Stomach (tissue), 9 donors: ENCODE data around the gene CLEC16A. TPM values are rescaled to one million over a fixed set of nuclear protein-coding genes. Genes with fewer than 3 reads are reported as not detected.

Experiments used
- DNase-seq, 2 donors: peaks; one replicate each; pipeline versions ENCODE4 v3.0.0 to v3.0.0-alpha.2; 2013 to 2019
- H3K27ac ChIP-seq, 5 donors: fragments of 200-600 bp in 4 of 5; sonication (generic) in 4 of 5; one replicate each; pipeline ENCODE4 v1.5.1; 2013 to 2019; ENCODE audit warnings: mild to moderate bottlenecking in 1 of 5, moderate library complexity in 1 of 5
- H3K27me3 ChIP-seq, 3 donors: fragments of 200-600 bp; sonication (generic); one replicate each; pipeline ENCODE4 v1.5.1; 2017 to 2019; ENCODE audit warnings: mixed run types in 1 of 3
- H3K36me3 ChIP-seq, 4 donors: fragments of 200-600 bp; sonication (generic); 1 replicate in 3 of 4; 2 replicates in 1 of 4; pipeline ENCODE4 v1.5.1; 2016 to 2019
- H3K4me1 ChIP-seq, 4 donors: fragments of 200-600 bp; sonication (generic); one replicate each; pipeline ENCODE4 v1.5.1; 2016 to 2019
- H3K4me3 ChIP-seq, 4 donors: fragments of 200-600 bp; sonication (generic) in 3 of 4; one replicate each; pipeline ENCODE4 v1.5.1; 2016 to 2019; ENCODE audit warnings: mild to moderate bottlenecking in 1 of 4
- H3K9me3 ChIP-seq, 4 donors: fragments of 200-600 bp; sonication (generic); one replicate each; pipeline ENCODE4 v1.5.1; 2016 to 2019
- EP300 ChIP-seq: sonication (generic); formaldehyde crosslinking; IDR thresholded peaks from one replicate; pipeline ENCODE4 v1.6.1; 2017; ENCODE audit warnings: antibody characterized with exemption
- POLR2A ChIP-seq, 4 donors: fragments of 450-650 bp; IDR thresholded peaks; one replicate each; pipeline ENCODE4 v1.6.1; 2016; ENCODE audit warnings: antibody characterized with exemption in 4 of 4, control low read depth in 2 of 4, mild to moderate bottlenecking in 1 of 4, moderate library complexity in 1 of 4
- POLR2AphosphoS5 ChIP-seq, 3 donors: sonication (generic); formaldehyde crosslinking; IDR thresholded peaks; one replicate each; pipeline ENCODE4 v1.6.1; 2016; ENCODE audit warnings: antibody characterized with exemption in 3 of 3
- WGBS, 5 donors: extraction: QIAGEN DNeasy Blood & Tissue Kit in 3 of 5; methylation state at CpG; one replicate each; pipeline versions ENCODE4 v1.1.5 to v1.1.7; 2013 to 2018; 5-methylcytosine and 5-hydroxymethylcytosine counted together
- intact Hi-C: fragments of 100-400 bp; cut with DNase I; formaldehyde crosslinking; loops from one replicate; pipeline ENCODE4 v1.15.1; 2023; ENCODE audit warnings: low total_unique reads
- polyA plus RNA-seq, 3 donors: library from polyadenylated mRNA; stranded (reverse); fragments of 200-250 nt; gene quantifications; one replicate each; pipeline ENCODE4 v1.2.3, GENCODE V29; 2013
- total RNA-seq, 5 donors: library from RNA; depleted of rRNA; stranded (reverse); fragments of >200 nt; gene quantifications; one replicate each; pipeline versions ENCODE4 v1.1.0 to v1.2.3, GENCODE V29; 2014 to 2016
- TF ChIP-seq, protein P1 (sequence below), 7 experiments: fragments of 450-650 bp in 4 of 7; fragments of 200-600 bp in 3 of 7; sonication (generic) in 3 of 7; IDR thresholded peaks; one replicate each; pipeline ENCODE4 v1.5.1; 2016 to 2019; ENCODE audit warnings: antibody characterized with exemption in 7 of 7, control low read depth in 2 of 7, mild to moderate bottlenecking in 1 of 7
- donor health status: healthy with polysubstance abuse.
- donor health status: Bipolar disorder and iron deficiency.
- donor health status: healthy.

The CLEC16A gene
- total and polyA plus RNA-seq, 8 donors = 5.8 to 176 (median 21.8) TPM

DNA sequence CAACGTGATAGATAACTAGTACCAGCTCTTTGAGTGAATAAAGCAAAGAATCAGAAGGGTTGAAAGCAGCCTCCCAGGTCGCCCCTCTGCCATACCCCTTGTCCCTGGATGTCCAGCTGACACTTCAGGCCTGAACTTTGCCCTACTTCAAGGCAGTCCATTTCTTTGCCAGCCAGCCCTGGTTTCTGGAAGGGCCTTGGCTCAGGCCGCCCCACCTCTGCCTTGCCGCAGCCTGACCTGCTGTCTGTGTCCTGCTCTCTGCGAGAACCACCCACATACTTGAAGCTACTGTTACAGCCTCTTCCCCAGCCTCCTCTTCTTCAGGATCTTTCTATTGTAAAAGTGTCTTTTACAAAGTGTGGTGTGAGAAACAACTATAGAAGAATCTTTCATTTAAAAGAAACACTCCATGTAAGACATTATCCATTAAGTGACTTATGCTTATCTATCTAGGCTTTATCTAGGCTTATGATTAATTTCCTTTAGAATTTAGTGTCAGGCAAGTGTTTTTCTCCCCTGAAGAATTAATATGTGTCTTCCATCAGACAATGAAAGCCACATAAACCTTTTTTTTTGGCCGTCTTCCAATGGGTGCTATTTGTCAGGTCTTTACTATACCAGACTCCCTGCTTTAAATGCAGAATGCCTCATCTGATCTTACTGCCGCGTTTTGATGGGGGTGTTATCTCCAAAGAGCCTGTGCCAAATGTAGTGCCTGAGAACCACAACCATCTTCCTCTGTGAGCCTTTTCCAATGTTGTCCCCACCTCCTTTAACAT is 177.7 kb downstream of the CLEC16A start:
- TF ChIP-seq POLR2AphosphoS5 (IDR thresholded peaks at IDR 0.05) = no peak
- TF ChIP-seq EP300 = no peak
- TF ChIP-seq, protein P1, sequence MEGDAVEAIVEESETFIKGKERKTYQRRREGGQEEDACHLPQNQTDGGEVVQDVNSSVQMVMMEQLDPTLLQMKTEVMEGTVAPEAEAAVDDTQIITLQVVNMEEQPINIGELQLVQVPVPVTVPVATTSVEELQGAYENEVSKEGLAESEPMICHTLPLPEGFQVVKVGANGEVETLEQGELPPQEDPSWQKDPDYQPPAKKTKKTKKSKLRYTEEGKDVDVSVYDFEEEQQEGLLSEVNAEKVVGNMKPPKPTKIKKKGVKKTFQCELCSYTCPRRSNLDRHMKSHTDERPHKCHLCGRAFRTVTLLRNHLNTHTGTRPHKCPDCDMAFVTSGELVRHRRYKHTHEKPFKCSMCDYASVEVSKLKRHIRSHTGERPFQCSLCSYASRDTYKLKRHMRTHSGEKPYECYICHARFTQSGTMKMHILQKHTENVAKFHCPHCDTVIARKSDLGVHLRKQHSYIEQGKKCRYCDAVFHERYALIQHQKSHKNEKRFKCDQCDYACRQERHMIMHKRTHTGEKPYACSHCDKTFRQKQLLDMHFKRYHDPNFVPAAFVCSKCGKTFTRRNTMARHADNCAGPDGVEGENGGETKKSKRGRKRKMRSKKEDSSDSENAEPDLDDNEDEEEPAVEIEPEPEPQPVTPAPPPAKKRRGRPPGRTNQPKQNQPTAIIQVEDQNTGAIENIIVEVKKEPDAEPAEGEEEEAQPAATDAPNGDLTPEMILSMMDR (IDR thresholded peaks at IDR 0.05) = no peak
- no peak for TF ChIP-seq POLR2A (IDR thresholded peaks at IDR 0.05)
- Histone ChIP-seq H3K4me1 (peaks cover 0 to 7% (median 0%) of the 10 kb centered on the region in 4 donors), H3K27me3 (no peaks in the 10 kb centered on the region), H3K27ac (peak overlapping the region in 1 of 5 donors; percentile 25), H3K9me3 (no peaks in the 10 kb centered on the region), H3K36me3 (peaks cover 27 to 61% (median 54%) of the 10 kb centered on the region in 4 donors), H3K4me3 (no peak overlapping the region)
- DNase-seq = no peak
- 69 to 89% (median 82%) methylated on average over 8 of the region's 8 CpGs for WGBS, 5 donors
- intact Hi-C loops = loop anchor here (10.0 kb wide), 1 partner anchor 133 kb away; the partner anchor contains the start of gene SOCS1

DNA sequence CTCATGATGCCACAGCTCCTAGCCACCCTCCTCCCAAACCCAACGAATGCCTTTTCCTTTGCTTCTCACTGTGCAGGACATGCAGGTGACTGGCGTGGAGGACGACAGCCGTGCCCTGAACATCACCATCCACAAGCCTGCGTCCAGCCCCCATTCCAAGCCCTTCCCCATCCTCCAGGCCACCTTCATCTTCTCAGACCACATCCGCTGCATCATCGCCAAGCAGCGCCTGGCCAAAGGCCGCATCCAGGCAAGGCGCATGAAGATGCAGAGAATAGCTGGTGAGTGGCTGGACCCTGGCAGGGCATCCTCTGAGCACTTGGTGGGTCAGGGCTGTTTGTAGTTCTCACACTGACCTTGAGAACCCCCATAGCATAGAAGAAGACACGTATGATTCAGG is 179.3 kb downstream of the CLEC16A start:
- 93 to 98% (median 96%) methylated on average over 11 of the region's 11 CpGs for WGBS, 5 donors
- no peak overlapping the region for H3K4me3 ChIP-seq
- no peak overlapping the region for H3K27ac ChIP-seq
- TF ChIP-seq POLR2AphosphoS5 (IDR thresholded peaks at IDR 0.05) (no peak), POLR2A (IDR thresholded peaks at IDR 0.05) (no peak), EP300 (no peak)
- TF ChIP-seq, protein P1 (IDR thresholded peaks at IDR 0.05) = no peak
- DNase-seq = no peak
- H3K9me3 ChIP-seq = no peaks in the 10 kb centered on the region
- H3K27me3 ChIP-seq = no peaks in the 10 kb centered on the region
- intact Hi-C loops = loop anchor here (10.0 kb wide), 1 partner anchor 131 kb away; the partner anchor contains the start of gene SOCS1
- peaks cover 27 to 65% (median 54%) of the 10 kb centered on the region in 4 donors for H3K36me3 ChIP-seq
- H3K4me1 ChIP-seq = peaks cover 7 to 19% (median 12%) of the 10 kb centered on the region in 4 donors

DNA sequence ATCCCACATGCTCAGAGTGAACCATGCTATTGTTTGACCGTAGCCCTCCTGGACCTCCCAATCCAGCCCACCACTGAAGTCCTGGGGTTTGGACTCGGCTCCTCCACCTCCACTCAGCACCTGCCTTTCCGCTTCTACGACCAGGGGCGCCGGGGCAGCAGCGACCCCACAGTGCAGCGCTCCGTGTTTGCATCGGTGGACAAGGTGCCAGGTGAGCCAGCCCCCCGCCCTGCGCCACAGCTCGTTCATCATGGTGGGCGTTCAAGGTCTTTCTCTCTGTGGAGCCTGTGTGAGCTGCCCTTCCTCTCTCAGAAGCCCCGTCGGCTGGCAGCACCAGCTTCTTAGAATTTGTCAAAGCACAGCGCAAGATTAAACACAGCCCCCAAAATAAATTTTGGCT is 181.6 kb downstream of the CLEC16A start:
- intact Hi-C loops = loop anchor here (10.0 kb wide), 1 partner anchor 129 kb away; the partner anchor contains the start of gene SOCS1
- H3K27me3 ChIP-seq = no peaks in the 10 kb centered on the region

DNA sequence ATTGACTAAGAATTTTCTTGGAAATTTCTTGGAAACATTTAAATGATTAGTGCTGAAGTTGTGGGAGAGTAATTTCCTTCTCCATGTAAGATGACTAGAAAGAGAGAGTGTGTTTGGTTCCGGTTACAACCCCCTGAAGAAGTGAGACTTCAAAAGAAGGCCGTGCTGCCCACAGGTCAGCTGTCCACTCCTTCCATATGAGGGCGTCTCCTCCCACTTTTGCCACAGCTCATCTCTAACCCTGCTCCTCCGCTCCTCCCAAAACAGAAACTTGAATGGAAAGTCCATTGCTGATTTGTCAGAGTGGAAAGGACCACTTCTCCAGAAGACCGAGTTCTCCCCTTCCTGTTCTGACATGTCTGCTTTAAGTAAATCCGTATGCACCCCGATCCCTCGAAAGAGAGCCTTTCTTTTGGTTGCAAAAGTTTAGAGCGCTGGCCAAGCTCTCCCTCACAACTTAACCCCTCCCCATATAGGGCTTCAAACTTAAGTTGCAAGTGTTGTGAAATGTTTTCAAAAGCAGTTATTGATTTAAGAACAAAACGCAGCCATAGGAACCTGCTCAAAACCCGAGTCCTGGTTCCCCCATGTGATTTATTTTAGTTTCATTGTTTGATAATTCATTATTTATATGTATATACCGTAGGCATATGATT is 182.2 kb downstream of the CLEC16A start:
- peaks cover 8 to 46% (median 30%) of the 10 kb centered on the region in 4 donors for H3K4me1 ChIP-seq
- no peak overlapping the region for H3K4me3 ChIP-seq
- no peak for TF ChIP-seq EP300
- TF ChIP-seq, protein P1 (IDR thresholded peaks at IDR 0.05) = no peak
- H3K36me3 ChIP-seq = peaks cover 27 to 52% (median 41%) of the 10 kb centered on the region in 4 donors
- no peaks in the 10 kb centered on the region for H3K9me3 ChIP-seq
- no peak overlapping the region for H3K27ac ChIP-seq
- DNase-seq = no peak
- H3K27me3 ChIP-seq = no peaks in the 10 kb centered on the region
- WGBS, 5 donors = 85 to 91% (median 88%) methylated on average over 12 of the region's 12 CpGs
- intact Hi-C loops = loop anchor here (10.0 kb wide), 1 partner anchor 128 kb away; the partner anchor contains the start of gene SOCS1

More for the DNA sequence above, 181.6 kb downstream of the CLEC16A start:
- DNase-seq = no peak
- 91 to 97% (median 94%) methylated on average over 17 of the region's 17 CpGs for WGBS, 5 donors
- Histone ChIP-seq H3K9me3 (no peaks in the 10 kb centered on the region), H3K36me3 (peaks cover 27 to 57% (median 46%) of the 10 kb centered on the region in 4 donors), H3K4me3 (no peak overlapping the region), H3K4me1 (peaks cover 8 to 40% (median 27%) of the 10 kb centered on the region in 4 donors), H3K27ac (no peak overlapping the region)
- no peak for TF ChIP-seq POLR2A (IDR thresholded peaks at IDR 0.05)
- TF ChIP-seq EP300 = no peak
- no peak for TF ChIP-seq POLR2AphosphoS5 (IDR thresholded peaks at IDR 0.05)
- TF ChIP-seq, protein P1 (IDR thresholded peaks at IDR 0.05) = no peak
